Loucy (cell line): ENCODE measurements around the gene COMMD1.

Experiments used
- CTCF ChIP-seq: fragments of 200-600 bp; sonication (generic); conservative IDR thresholded peaks from 2 replicates; pipeline ENCODE4 v1.5.1; 2014; ENCODE audit warnings: mild to moderate bottlenecking, antibody characterized with exemption, low read length
- EZH2phosphoT487 ChIP-seq: fragments of 200-600 bp; IDR thresholded peaks from 2 replicates; pipeline ENCODE4 v1.6.1; 2018; ENCODE audit warnings: antibody characterized with exemption, mild to moderate bottlenecking, moderate library complexity, borderline replicate concordance

- no peak for TF ChIP-seq CTCF
- TF ChIP-seq EZH2phosphoT487 = no peak
Measured at GRCh38 chr2:61920548-61920947, 15.1 kb downstream of the COMMD1 start.
